H1 (cell line): ENCODE results near the gene INO80C. TPM values are rescaled to one million over a fixed set of nuclear protein-coding genes. Genes with fewer than 3 reads are reported as not detected.
A peak's percentile ranks its signal among the peaks of the same experiment; 100 is the strongest.

Experiments
- CTCF ChIA-PET: fragments of 300-600 bp; sonication (Branson Sonifier 250); formaldehyde crosslinking; loops from one replicate; lab custom pipeline; 2021; ENCODE audit not compliant: partially characterized antibody; lab: Charles Lee
- POLR2A ChIA-PET: fragments of 300-600 bp; sonication (Branson Sonifier 250); formaldehyde crosslinking; loops from one replicate; lab custom pipeline; 2021; ENCODE audit warnings: inconsistent platforms; ENCODE audit not compliant: partially characterized antibody; lab: Charles Lee
- DNase-seq, 2 experiments: peaks; one replicate each; pipeline versions ENCODE4 v3.0.0 to v3.0.0-alpha.2; 2010 to 2022; ENCODE audit warnings: low spot score in 2 of 2, low read depth in 1 of 2, mixed read lengths in 1 of 2
- FAIRE-seq: peaks from 2 replicates; lab custom pipeline; 2011; peaks lifted over from hg19 to GRCh38; lab: Jason Lieb, UNC
- H2AFZ ChIP-seq: 2 replicates; pipeline ENCODE4 v1.8.1; 2012; ENCODE audit warnings: low read length, inconsistent platforms
- H2AK5ac ChIP-seq: 2 replicates; pipeline ENCODE4 v1.6.1; 2013; ENCODE audit warnings: low read depth, low read length
- H2BK120ac ChIP-seq: replicated peaks from 2 replicates; pipeline ENCODE3; 2013; ENCODE audit warnings: low read depth, low read length, inconsistent platforms
- H2BK12ac ChIP-seq: 2 replicates; pipeline ENCODE4 v1.6.1; 2013; ENCODE audit warnings: low read depth, low read length
- H2BK15ac ChIP-seq: 2 replicates; pipeline ENCODE4 v1.6.1; 2013; ENCODE audit warnings: low read length
- H2BK20ac ChIP-seq: 2 replicates; pipeline ENCODE4 v1.6.1; 2013; ENCODE audit warnings: low read length
- H2BK5ac ChIP-seq: 2 replicates; pipeline ENCODE4 v1.6.1; 2013; ENCODE audit warnings: low read depth, low read length
- H3K14ac ChIP-seq: 2 replicates; pipeline ENCODE4 v1.6.1; 2013; ENCODE audit warnings: inconsistent platforms; ENCODE audit not compliant: insufficient read length
- H3K18ac ChIP-seq: 2 replicates; pipeline ENCODE4 v1.6.1; 2013; ENCODE audit warnings: low read length; ENCODE audit errors: extremely low read depth
- H3K23ac ChIP-seq: 2 replicates; pipeline ENCODE4 v1.6.1; 2013; ENCODE audit warnings: inconsistent platforms; ENCODE audit not compliant: insufficient read length
- H3K23me2 ChIP-seq: 2 replicates; pipeline ENCODE4 v1.6.1; 2013; ENCODE audit warnings: low read depth, low read length
- H3K27ac ChIP-seq: 2 replicates; pipeline ENCODE4 v1.6.1; 2011; ENCODE audit warnings: low read depth, low read length, inconsistent platforms
- H3K27me3 ChIP-seq, 4 experiments: replicated peaks in 1 of 4; 1 replicate in 1 of 4; 2 replicates in 3 of 4; pipeline versions ENCODE4 v1.6.1 to v1.8.1; 2011 to 2013; ENCODE audit warnings: low read length in 3 of 4, mild to moderate bottlenecking in 3 of 4, inconsistent platforms in 2 of 4, mixed read lengths in 2 of 4, moderate library complexity in 1 of 4; ENCODE audit not compliant: control insufficient read depth in 3 of 4, insufficient read depth in 3 of 4; ENCODE audit errors: extremely low read depth in 1 of 4
- H3K36me3 ChIP-seq, 4 experiments: 2 replicates each; pipeline versions ENCODE4 v1.6.1 to v1.8.1; 2011 to 2013; ENCODE audit warnings: mild to moderate bottlenecking in 4 of 4, low read length in 3 of 4, moderate library complexity in 2 of 4, control low read depth in 1 of 4, inconsistent platforms in 1 of 4; ENCODE audit not compliant: insufficient read depth in 4 of 4, control insufficient read depth in 2 of 4
- H3K4ac ChIP-seq: replicated peaks from 2 replicates; pipeline ENCODE3; 2013; ENCODE audit warnings: low read length, low read depth, mixed read lengths, inconsistent platforms; ENCODE audit not compliant: insufficient read length
- H3K4me1 ChIP-seq, 4 experiments: replicated peaks in 1 of 4; 1 replicate in 1 of 4; 2 replicates in 3 of 4; pipeline versions ENCODE4 v1.6.1 to v1.8.1; 2011 to 2013; ENCODE audit warnings: low read length in 3 of 4, inconsistent platforms in 2 of 4, mixed read lengths in 1 of 4; ENCODE audit not compliant: insufficient read depth in 4 of 4, control insufficient read depth in 3 of 4
- H3K4me2 ChIP-seq, 2 experiments: 2 replicates each; pipeline versions ENCODE4 v1.6.1 to v1.8.1; 2011 to 2013; ENCODE audit warnings: low read depth in 2 of 2, low read length in 2 of 2, control low read depth in 1 of 2, inconsistent platforms in 1 of 2, mild to moderate bottlenecking in 1 of 2; ENCODE audit not compliant: insufficient read depth in 1 of 2
- H3K4me3 ChIP-seq, 4 experiments: fragments of 200-600, 300-600 bp in 1 of 4; sonication (generic), shearing (Covaris generic), sonication (Bioruptor Twin) in 1 of 4; 2 replicates each; pipeline versions ENCODE4 v1.5.1 to v1.8.1; 2011 to 2016; ENCODE audit warnings: low read length in 4 of 4, low read depth in 3 of 4, control low read depth in 2 of 4, inconsistent platforms in 2 of 4, mild to moderate bottlenecking in 2 of 4, mixed read lengths in 1 of 4, moderate library complexity in 1 of 4; ENCODE audit not compliant: insufficient read depth in 2 of 4; ENCODE audit errors: extremely low read depth in 1 of 4
- H3K56ac ChIP-seq: replicated peaks from 2 replicates; pipeline ENCODE3; 2013; ENCODE audit warnings: low read depth, mild to moderate bottlenecking, mixed read lengths, low read length, inconsistent platforms; ENCODE audit not compliant: insufficient read length
- H3K79me1 ChIP-seq: 2 replicates; pipeline ENCODE4 v1.6.1; 2013; ENCODE audit warnings: low read depth, low read length, control low read depth
- H3K79me2 ChIP-seq, 2 experiments: 2 replicates each; pipeline versions ENCODE4 v1.6.1 to v1.8.1; 2012 to 2013; ENCODE audit warnings: low read length in 2 of 2, mild to moderate bottlenecking in 2 of 2, inconsistent platforms in 1 of 2; ENCODE audit not compliant: insufficient read depth in 2 of 2, control insufficient read depth in 1 of 2
- H3K9ac ChIP-seq, 4 experiments: replicated peaks in 1 of 4; 1 replicate in 1 of 4; 2 replicates in 3 of 4; pipeline versions ENCODE4 v1.6.1 to v1.8.1; 2011 to 2013; ENCODE audit warnings: low read depth in 3 of 4, low read length in 3 of 4, control low read depth in 2 of 4, mild to moderate bottlenecking in 2 of 4, moderate library complexity in 2 of 4, inconsistent platforms in 1 of 4; ENCODE audit errors: extremely low read depth in 1 of 4
- H3K9me3 ChIP-seq, 2 experiments: 2 replicates each; pipeline versions ENCODE4 v1.6.1 to v1.8.1; 2012 to 2013; ENCODE audit warnings: mild to moderate bottlenecking in 2 of 2, moderate library complexity in 2 of 2, control low read depth in 1 of 2, inconsistent platforms in 1 of 2, low read depth in 1 of 2, low read length in 1 of 2, mixed read lengths in 1 of 2; ENCODE audit not compliant: insufficient read depth in 2 of 2
- H4K20me1 ChIP-seq, 2 experiments: replicated peaks in 1 of 2; 2 replicates each; pipeline versions ENCODE3 to v1.8.1; 2011 to 2013; ENCODE audit warnings: inconsistent platforms in 2 of 2, low read length in 2 of 2, mild to moderate bottlenecking in 1 of 2; ENCODE audit not compliant: insufficient read depth in 2 of 2, control insufficient read depth in 1 of 2
- H4K5ac ChIP-seq: 2 replicates; pipeline ENCODE4 v1.6.1; 2013; ENCODE audit warnings: low read length, low read depth, mixed read lengths, inconsistent platforms; ENCODE audit not compliant: insufficient read length
- H4K8ac ChIP-seq: 2 replicates; pipeline ENCODE4 v1.8.0; 2013; ENCODE audit warnings: mild to moderate bottlenecking, moderate library complexity, low read length, inconsistent platforms; ENCODE audit not compliant: insufficient read depth; ENCODE audit errors: extremely low read depth
- H4K91ac ChIP-seq: replicated peaks from 2 replicates; pipeline ENCODE3; 2013; ENCODE audit warnings: low read length, mixed read lengths, inconsistent platforms; ENCODE audit not compliant: insufficient read length
- CBX5 ChIP-seq: fragments of 300-800, 300-1000 bp; sonication (generic); IDR thresholded peaks from 2 replicates; pipeline ENCODE4 v1.7.1; 2016; ENCODE audit warnings: antibody characterized with exemption, low read length, low read depth
- CREB1 ChIP-seq: IDR thresholded peaks from 2 replicates; pipeline ENCODE4 v1.6.1; 2012; ENCODE audit warnings: inconsistent platforms
- EZH2 ChIP-seq: fragments of 200-600 bp; sonication (generic); IDR thresholded peaks from 2 replicates; pipeline ENCODE4 v1.7.1; 2012; ENCODE audit warnings: low read depth, mild to moderate bottlenecking, moderate library complexity, low read length, inconsistent platforms; ENCODE audit not compliant: severe bottlenecking
- GTF2F1 ChIP-seq: IDR thresholded peaks from 2 replicates; pipeline ENCODE4 v1.6.1; 2012; ENCODE audit warnings: low read depth, low read length, improper control_type of control experiment, borderline replicate concordance
- JUND ChIP-seq: IDR thresholded peaks from 2 replicates; pipeline ENCODE4 v1.6.1; 2011; ENCODE audit warnings: mild to moderate bottlenecking, improper control_type of control experiment, low read length
- PHF8 ChIP-seq: fragments of 200-600 bp; sonication (generic); conservative IDR thresholded peaks from 2 replicates; pipeline ENCODE4 v1.7.1; 2012; ENCODE audit warnings: low read depth, mild to moderate bottlenecking, inconsistent platforms, low read length, moderate library complexity
- RBBP5 ChIP-seq: IDR thresholded peaks from 2 replicates; pipeline ENCODE4 v1.7.1; 2012; ENCODE audit warnings: low read depth, mild to moderate bottlenecking, inconsistent platforms, low read length, moderate library complexity, borderline replicate concordance
- SP1 ChIP-seq: IDR thresholded peaks from 2 replicates; pipeline ENCODE4 v1.6.1; 2011; ENCODE audit warnings: low read depth, low read length
- WGBS, 2 experiments: shearing (Covaris generic) in 1 of 2; methylation state at CpG; one replicate each; pipeline versions ENCODE4 v1.1.6 to v1.1.7; 2013 to 2015; ENCODE audit warnings: low lambda C conversion rate in 2 of 2, mixed read lengths in 2 of 2, inconsistent platforms in 1 of 2, low coverage in 1 of 2, missing lambda C conversion rate in 1 of 2; ENCODE audit not compliant: insufficient replicate concordance in 2 of 2, insufficient coverage in 1 of 2, insufficient read length in 1 of 2; ENCODE audit errors: extremely low coverage in 1 of 2, missing lambda C conversion rate in 1 of 2; 5-methylcytosine and 5-hydroxymethylcytosine counted together
- polyA plus RNA-seq, 7 experiments: library from polyadenylated mRNA; depleted of rRNA in 3 of 7; stranded (reverse) in 5 of 7; unstranded in 2 of 7; fragments of >200 nt in 5 of 7; fragments of 200-250 nt in 2 of 7; gene quantifications; 1 replicate in 5 of 7; 2 replicates in 1 of 7; 4 replicates in 1 of 7; pipeline versions ENCODE4 v1.2.1 to v1.2.3, GENCODE V29; 2011 to 2013; ENCODE audit warnings: missing spikeins in 2 of 7, mixed read lengths in 2 of 7
- total RNA-seq: library from RNA; stranded (reverse); fragmentation: NEBNext Ultra II Directional; extraction: Animal tissue kit (Norgen Biotek cat#: 25700); gene quantifications from 2 replicates; pipeline ENCODE4 v1.2.1, GENCODE V29; 2021

Gene INO80C
- total and polyA plus RNA-seq, 2 of the 8 experiments (the other 6 are each of a cell fraction or from before 2014, with no cell fraction given): 30.1 to 48.9 TPM

GRCh38 chr18:35489913-35490490 is 7.8 kb downstream of the INO80C start:
- ChIA-PET POLR2A (interaction anchor here (1.5 kb wide), 1 partner anchor 91 kb away, joined by 4 read pairs; no protein-coding TSS in a partner anchor), CTCF (interaction anchor here (1.0 to 2.2 kb wide), 4 partner anchors 9 to 103 kb away, joined by 3 to 8 read pairs (median 4); no protein-coding TSS in a partner anchor)
- peaks cover 12 to 36% (median 33%) of the 10 kb centered on the region in 4 experiments for H3K4me1 ChIP-seq

More at GRCh38 chr18:35489913-35490490, 7.8 kb downstream of the INO80C start:
- 0 out of 7 replicates have a peak overlapping the region, but pooled peaks of 2 of the 4 experiments have one; percentile 9 for H3K9ac ChIP-seq
- no peaks in the 10 kb centered on the region for H3K27me3 ChIP-seq
- peak overlapping the region; percentile 51 for H2BK20ac ChIP-seq
- H3K9me3 ChIP-seq: no peaks in the 10 kb centered on the region
- H2BK120ac ChIP-seq: peak overlapping the region; percentile 36
- peak overlapping the region in 1 of 2 experiments; percentile 60; a peak in 1 of 4 replicates for H3K4me2 ChIP-seq
- H3K23me2 ChIP-seq: 0 out of 2 replicates have a peak, but pooled peaks cover 1% of the 10 kb centered on the region
- H4K20me1 ChIP-seq: no peaks in the 10 kb centered on the region
- no peak overlapping the region for H3K23ac ChIP-seq
- no peak overlapping the region for H3K27ac ChIP-seq
- H4K8ac ChIP-seq: no peak overlapping the region; the same call in 1 of the 2 replicates
- peaks cover 2% of the 10 kb centered on the region; the same call in 1 of the 2 replicates for H3K79me1 ChIP-seq
- DNase-seq (no peak), FAIRE-seq (no peak)
- no peak overlapping the region for H3K14ac ChIP-seq
- peak overlapping the region; percentile 87; the same call in 1 of the 2 replicates for H2AK5ac ChIP-seq
- WGBS, 2 experiments: 78% methylated on average over 7 of the region's 7 CpGs; no CpG with 5 or more reads in 1 of the 2 experiments
- TF ChIP-seq JUND (no peak), CREB1 (no peak), SP1 (no peak), GTF2F1 (no peak), CBX5 (no peak), PHF8 (no peak), RBBP5 (no peak), EZH2 (no peak)
- TF ChIP-seq, all 59 proteins: peak for 0
- H3K36me3 ChIP-seq: peaks cover 0 to 5% (median 0%) of the 10 kb centered on the region in 4 experiments; a peak in 1 of 8 replicates
- no peak overlapping the region for H3K4me3 ChIP-seq
- peak overlapping the region; percentile 99 for H2BK12ac ChIP-seq
- H3K56ac ChIP-seq: no peak overlapping the region
- peaks cover 3 to 86% of the 10 kb centered on the region in 2 experiments; a peak in 2 of 4 replicates for H3K79me2 ChIP-seq
- H2BK15ac ChIP-seq: peak overlapping the region; percentile 25; the same call in 1 of the 2 replicates
- H3K18ac ChIP-seq: peak overlapping the region; percentile 34; the same call in 1 of the 2 replicates
- peak overlapping the region; percentile 88 for H3K4ac ChIP-seq
- H2AFZ ChIP-seq: no peak overlapping the region
- peak overlapping the region; percentile 76; the same call in 1 of the 2 replicates for H2BK5ac ChIP-seq
- H4K91ac ChIP-seq: peak overlapping the region; percentile 94
- peak overlapping the region; percentile 67 for H4K5ac ChIP-seq
